HEK293 (cell line): ENCODE results near the gene OMD.

Source experiments
- GLI2 ChIP-seq: fragments of 450-650 bp; formaldehyde crosslinking; IDR thresholded peaks from 2 replicates; pipeline ENCODE4; 2017; ENCODE audit warnings: missing biosample characterization, missing genetic modification characterization, low read depth, borderline replicate concordance
- GLI4 ChIP-seq: fragments of 450-650 bp; formaldehyde crosslinking; IDR thresholded peaks from 2 replicates; pipeline ENCODE4 v1.5.1; 2016; ENCODE audit warnings: missing biosample characterization, missing genetic modification characterization
- MEIS1 ChIP-seq: sonication (generic); formaldehyde crosslinking; IDR thresholded peaks from 2 replicates; pipeline ENCODE4 v1.8.1; 2022; ENCODE audit warnings: missing genetic modification reagents, mild to moderate bottlenecking, borderline replicate concordance
- MZF1 ChIP-seq: fragments of 450-650 bp; formaldehyde crosslinking; IDR thresholded peaks from 2 replicates; pipeline ENCODE4 v1.5.1; 2017; ENCODE audit warnings: missing biosample characterization, missing genetic modification characterization, borderline replicate concordance
- ZBTB21 ChIP-seq: fragments of 450-650 bp; formaldehyde crosslinking; IDR thresholded peaks from 2 replicates; pipeline ENCODE4 v1.5.1; 2017; ENCODE audit warnings: missing biosample characterization, missing genetic modification characterization
- ZNF10 ChIP-seq: fragments of 450-650 bp; formaldehyde crosslinking; IDR thresholded peaks from 2 replicates; pipeline ENCODE4 v1.5.1; 2017; ENCODE audit warnings: missing biosample characterization, missing genetic modification characterization
- ZNF140 ChIP-seq: fragments of 450-650 bp; formaldehyde crosslinking; IDR thresholded peaks from 2 replicates; pipeline ENCODE4 v1.5.1; 2016; ENCODE audit warnings: missing biosample characterization, missing genetic modification characterization
- ZNF394 ChIP-seq: fragments of 450-650 bp; formaldehyde crosslinking; IDR thresholded peaks from 2 replicates; pipeline ENCODE4 v1.5.1; 2016; ENCODE audit warnings: missing biosample characterization, missing genetic modification characterization, mild to moderate bottlenecking, moderate library complexity, borderline replicate concordance
- ZNF510 ChIP-seq: fragments of 450-650 bp; formaldehyde crosslinking; IDR thresholded peaks from 2 replicates; pipeline ENCODE4 v1.5.1; 2018; ENCODE audit warnings: mild to moderate bottlenecking, missing genetic modification characterization, missing biosample characterization; ENCODE audit not compliant: insufficient replicate concordance
- ZNF548 ChIP-seq: fragments of 450-650 bp; formaldehyde crosslinking; IDR thresholded peaks from 2 replicates; pipeline ENCODE4 v1.5.1; 2016; ENCODE audit warnings: missing biosample characterization, missing genetic modification characterization
- ZNF555 ChIP-seq: fragments of 450-650 bp; formaldehyde crosslinking; conservative IDR thresholded peaks from 2 replicates; pipeline ENCODE4 v1.5.1; 2017; ENCODE audit warnings: missing biosample characterization, mild to moderate bottlenecking, missing genetic modification characterization, inconsistent platforms
- ZNF626 ChIP-seq: fragments of 450-650 bp; sonication (Bioruptor Pico); formaldehyde crosslinking; IDR thresholded peaks from 2 replicates; pipeline ENCODE4 v1.5.1; 2018; ENCODE audit warnings: missing biosample characterization, missing genetic modification characterization, inconsistent platforms
- ZNF629 ChIP-seq: fragments of 450-650 bp; formaldehyde crosslinking; IDR thresholded peaks from 2 replicates; pipeline ENCODE4 v1.5.1; 2017; ENCODE audit warnings: missing biosample characterization, missing genetic modification characterization
- ZNF654 ChIP-seq: fragments of 450-650 bp; formaldehyde crosslinking; IDR thresholded peaks from 2 replicates; pipeline ENCODE4 v1.5.1; 2016; ENCODE audit warnings: low read depth, missing biosample characterization, missing genetic modification characterization
- ZNF660 ChIP-seq: fragments of 450-650 bp; IDR thresholded peaks from 2 replicates; pipeline ENCODE4 v1.5.1; 2018; ENCODE audit warnings: missing biosample characterization, mild to moderate bottlenecking, missing genetic modification characterization
- ZNF677 ChIP-seq: fragments of 450-650 bp; IDR thresholded peaks from 2 replicates; pipeline ENCODE4 v1.5.0; 2018; ENCODE audit warnings: missing biosample characterization, mild to moderate bottlenecking, missing genetic modification characterization, moderate library complexity
- ZNF707 ChIP-seq: fragments of 450-650 bp; formaldehyde crosslinking; IDR thresholded peaks from 2 replicates; pipeline ENCODE4 v1.5.1; 2016; ENCODE audit warnings: missing biosample characterization, missing genetic modification characterization
- ZNF791 ChIP-seq: fragments of 450-650 bp; formaldehyde crosslinking; IDR thresholded peaks from 2 replicates; pipeline ENCODE4 v1.5.1; 2016; ENCODE audit warnings: missing biosample characterization, missing genetic modification characterization
- ZXDB ChIP-seq: fragments of 450-650 bp; formaldehyde crosslinking; IDR thresholded peaks from 2 replicates; pipeline ENCODE4 v1.5.1; 2016; ENCODE audit warnings: missing biosample characterization, missing genetic modification characterization
- TF ChIP-seq, protein P1 (sequence below): fragments of 450-650 bp; formaldehyde crosslinking; IDR thresholded peaks from 2 replicates; pipeline ENCODE4 v1.5.1; 2017; ENCODE audit warnings: missing biosample characterization, missing genetic modification characterization
- TF ChIP-seq, protein P2 (sequence below): fragments of 450-650 bp; formaldehyde crosslinking; IDR thresholded peaks from 2 replicates; pipeline ENCODE4 v1.5.1; 2016; ENCODE audit warnings: missing biosample characterization, missing genetic modification characterization, low read depth
- TF ChIP-seq, protein P3 (sequence below): fragments of 450-650 bp; formaldehyde crosslinking; IDR thresholded peaks from 2 replicates; pipeline ENCODE4 v1.5.1; 2016; ENCODE audit warnings: missing biosample characterization, missing genetic modification characterization
- TF ChIP-seq, protein P4 (sequence below): fragments of 450-650 bp; formaldehyde crosslinking; conservative IDR thresholded peaks from 2 replicates; pipeline ENCODE4 v1.5.1; 2016; ENCODE audit warnings: low read depth, missing biosample characterization, missing genetic modification characterization
- TF ChIP-seq, protein P5 (sequence below): fragments of 450-650 bp; formaldehyde crosslinking; IDR thresholded peaks from 2 replicates; pipeline ENCODE4 v1.5.1; 2017; ENCODE audit warnings: missing biosample characterization, missing genetic modification characterization
- TF ChIP-seq, protein P6 (sequence below): fragments of 450-650 bp; formaldehyde crosslinking; IDR thresholded peaks from 2 replicates; pipeline ENCODE4 v1.5.1; 2016; ENCODE audit warnings: missing biosample characterization, missing genetic modification characterization

The OMD gene

DNA sequence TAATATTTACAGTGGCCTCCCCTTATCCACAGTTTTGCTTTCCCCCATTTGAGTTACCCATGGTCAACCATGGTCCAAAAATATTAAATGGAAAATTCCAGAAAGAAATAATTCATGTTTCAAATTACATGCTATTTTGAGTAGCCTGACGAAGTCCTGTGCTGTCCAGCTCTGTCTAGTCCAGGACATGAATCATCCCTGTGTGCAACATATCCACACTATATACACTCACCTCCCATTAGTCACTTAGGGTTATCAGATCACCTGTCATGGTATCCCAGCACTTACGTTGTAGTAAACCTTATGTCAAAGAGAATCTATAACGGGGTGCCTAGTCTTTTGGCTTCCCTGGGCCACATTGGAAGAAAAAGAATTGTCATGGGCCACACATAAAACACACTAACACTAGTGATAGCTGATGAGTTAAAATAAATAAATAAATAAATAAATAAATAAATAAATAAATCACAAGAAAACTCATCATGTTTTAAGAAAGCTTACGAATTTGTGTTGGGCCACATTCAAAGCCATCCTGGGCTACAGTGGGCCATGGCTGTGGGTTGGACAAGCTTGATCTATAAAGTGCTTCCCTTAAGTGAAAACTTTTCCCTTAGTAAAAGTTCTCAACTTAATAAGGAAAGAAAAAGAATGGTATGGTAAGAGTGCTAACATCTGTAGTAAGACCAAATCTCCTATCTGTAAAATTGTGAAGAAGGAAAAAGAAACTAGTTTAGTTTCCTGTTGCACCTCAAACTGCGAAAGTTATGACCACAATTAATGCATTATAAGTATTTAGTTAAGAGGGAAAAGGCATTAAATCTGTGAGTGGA is 15.9 kb upstream of the OMD start (continued):
- TF ChIP-seq, protein P1, sequence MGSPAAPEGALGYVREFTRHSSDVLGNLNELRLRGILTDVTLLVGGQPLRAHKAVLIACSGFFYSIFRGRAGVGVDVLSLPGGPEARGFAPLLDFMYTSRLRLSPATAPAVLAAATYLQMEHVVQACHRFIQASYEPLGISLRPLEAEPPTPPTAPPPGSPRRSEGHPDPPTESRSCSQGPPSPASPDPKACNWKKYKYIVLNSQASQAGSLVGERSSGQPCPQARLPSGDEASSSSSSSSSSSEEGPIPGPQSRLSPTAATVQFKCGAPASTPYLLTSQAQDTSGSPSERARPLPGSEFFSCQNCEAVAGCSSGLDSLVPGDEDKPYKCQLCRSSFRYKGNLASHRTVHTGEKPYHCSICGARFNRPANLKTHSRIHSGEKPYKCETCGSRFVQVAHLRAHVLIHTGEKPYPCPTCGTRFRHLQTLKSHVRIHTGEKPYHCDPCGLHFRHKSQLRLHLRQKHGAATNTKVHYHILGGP (tag by site-specific recombination): no peak
- no peak for TF ChIP-seq ZNF677
- no peak for TF ChIP-seq ZNF548
- TF ChIP-seq ZNF629: no peak
- TF ChIP-seq GLI4: no peak
- TF ChIP-seq ZNF555 (tag by site-specific recombination): peak; percentile 76
- peak; percentile 89; the same call in 1 of the 2 replicates for TF ChIP-seq ZNF394 (tag by site-specific recombination)
- no peak for TF ChIP-seq MEIS1
- TF ChIP-seq ZNF626: no peak
- peak; percentile 12; the same call in 1 of the 2 replicates for TF ChIP-seq GLI2 (tag by site-specific recombination)
- no peak for TF ChIP-seq ZNF660 (tag by site-specific recombination)
- TF ChIP-seq, protein P2, sequence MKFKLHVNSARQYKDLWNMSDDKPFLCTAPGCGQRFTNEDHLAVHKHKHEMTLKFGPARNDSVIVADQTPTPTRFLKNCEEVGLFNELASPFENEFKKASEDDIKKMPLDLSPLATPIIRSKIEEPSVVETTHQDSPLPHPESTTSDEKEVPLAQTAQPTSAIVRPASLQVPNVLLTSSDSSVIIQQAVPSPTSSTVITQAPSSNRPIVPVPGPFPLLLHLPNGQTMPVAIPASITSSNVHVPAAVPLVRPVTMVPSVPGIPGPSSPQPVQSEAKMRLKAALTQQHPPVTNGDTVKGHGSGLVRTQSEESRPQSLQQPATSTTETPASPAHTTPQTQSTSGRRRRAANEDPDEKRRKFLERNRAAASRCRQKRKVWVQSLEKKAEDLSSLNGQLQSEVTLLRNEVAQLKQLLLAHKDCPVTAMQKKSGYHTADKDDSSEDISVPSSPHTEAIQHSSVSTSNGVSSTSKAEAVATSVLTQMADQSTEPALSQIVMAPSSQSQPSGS (tag by site-specific recombination): no peak
- TF ChIP-seq ZXDB (tag by site-specific recombination): 0 out of 2 replicates have a peak, but pooled peaks have one; percentile 34
- TF ChIP-seq, protein P3, sequence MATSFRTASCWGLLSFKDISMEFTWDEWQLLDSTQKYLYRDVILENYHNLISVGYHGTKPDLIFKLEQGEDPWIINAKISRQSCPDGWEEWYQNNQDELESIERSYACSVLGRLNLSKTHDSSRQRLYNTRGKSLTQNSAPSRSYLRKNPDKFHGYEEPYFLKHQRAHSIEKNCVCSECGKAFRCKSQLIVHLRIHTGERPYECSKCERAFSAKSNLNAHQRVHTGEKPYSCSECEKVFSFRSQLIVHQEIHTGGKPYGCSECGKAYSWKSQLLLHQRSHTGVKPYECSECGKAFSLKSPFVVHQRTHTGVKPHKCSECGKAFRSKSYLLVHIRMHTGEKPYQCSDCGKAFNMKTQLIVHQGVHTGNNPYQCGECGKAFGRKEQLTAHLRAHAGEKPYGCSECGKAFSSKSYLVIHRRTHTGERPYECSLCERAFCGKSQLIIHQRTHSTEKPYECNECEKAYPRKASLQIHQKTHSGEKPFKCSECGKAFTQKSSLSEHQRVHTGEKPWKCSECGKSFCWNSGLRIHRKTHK: no peak
- TF ChIP-seq ZNF140 (tag by site-specific recombination): peak; percentile 72; the same call in 1 of the 2 replicates
- peak; percentile 45 for TF ChIP-seq ZNF654 (tag by site-specific recombination)
- TF ChIP-seq MZF1 (tag by site-specific recombination): no peak
- no peak for TF ChIP-seq ZNF510 (tag by site-specific recombination)
- 0 out of 2 replicates have a peak, but pooled peaks have one; percentile 27 for TF ChIP-seq ZBTB21 (tag by site-specific recombination)
- TF ChIP-seq, protein P4, sequence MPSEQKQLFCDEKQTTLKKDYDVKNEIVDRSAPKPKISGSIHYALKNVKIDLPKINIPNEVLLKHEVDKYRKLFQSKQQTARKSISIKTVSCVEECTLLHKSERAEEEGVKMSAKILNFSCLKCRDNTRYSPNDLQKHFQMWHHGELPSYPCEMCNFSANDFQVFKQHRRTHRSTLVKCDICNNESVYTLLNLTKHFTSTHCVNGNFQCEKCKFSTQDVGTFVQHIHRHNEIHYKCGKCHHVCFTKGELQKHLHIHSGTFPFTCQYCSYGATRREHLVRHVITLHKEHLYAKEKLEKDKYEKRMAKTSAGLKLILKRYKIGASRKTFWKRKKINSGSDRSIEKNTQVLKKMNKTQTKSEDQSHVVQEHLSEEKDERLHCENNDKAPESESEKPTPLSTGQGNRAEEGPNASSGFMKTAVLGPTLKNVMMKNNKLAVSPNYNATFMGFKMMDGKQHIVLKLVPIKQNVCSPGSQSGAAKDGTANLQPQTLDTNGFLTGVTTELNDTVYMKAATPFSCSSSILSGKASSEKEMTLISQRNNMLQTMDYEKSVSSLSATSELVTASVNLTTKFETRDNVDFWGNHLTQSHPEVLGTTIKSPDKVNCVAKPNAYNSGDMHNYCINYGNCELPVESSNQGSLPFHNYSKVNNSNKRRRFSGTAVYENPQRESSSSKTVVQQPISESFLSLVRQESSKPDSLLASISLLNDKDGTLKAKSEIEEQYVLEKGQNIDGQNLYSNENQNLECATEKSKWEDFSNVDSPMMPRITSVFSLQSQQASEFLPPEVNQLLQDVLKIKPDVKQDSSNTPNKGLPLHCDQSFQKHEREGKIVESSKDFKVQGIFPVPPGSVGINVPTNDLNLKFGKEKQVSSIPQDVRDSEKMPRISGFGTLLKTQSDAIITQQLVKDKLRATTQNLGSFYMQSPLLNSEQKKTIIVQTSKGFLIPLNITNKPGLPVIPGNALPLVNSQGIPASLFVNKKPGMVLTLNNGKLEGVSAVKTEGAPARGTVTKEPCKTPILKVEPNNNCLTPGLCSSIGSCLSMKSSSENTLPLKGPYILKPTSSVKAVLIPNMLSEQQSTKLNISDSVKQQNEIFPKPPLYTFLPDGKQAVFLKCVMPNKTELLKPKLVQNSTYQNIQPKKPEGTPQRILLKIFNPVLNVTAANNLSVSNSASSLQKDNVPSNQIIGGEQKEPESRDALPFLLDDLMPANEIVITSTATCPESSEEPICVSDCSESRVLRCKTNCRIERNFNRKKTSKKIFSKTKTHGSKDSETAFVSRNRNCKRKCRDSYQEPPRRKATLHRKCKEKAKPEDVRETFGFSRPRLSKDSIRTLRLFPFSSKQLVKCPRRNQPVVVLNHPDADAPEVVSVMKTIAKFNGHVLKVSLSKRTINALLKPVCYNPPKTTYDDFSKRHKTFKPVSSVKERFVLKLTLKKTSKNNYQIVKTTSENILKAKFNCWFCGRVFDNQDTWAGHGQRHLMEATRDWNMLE (tag by site-specific recombination): peak; percentile 82
- TF ChIP-seq, protein P5, sequence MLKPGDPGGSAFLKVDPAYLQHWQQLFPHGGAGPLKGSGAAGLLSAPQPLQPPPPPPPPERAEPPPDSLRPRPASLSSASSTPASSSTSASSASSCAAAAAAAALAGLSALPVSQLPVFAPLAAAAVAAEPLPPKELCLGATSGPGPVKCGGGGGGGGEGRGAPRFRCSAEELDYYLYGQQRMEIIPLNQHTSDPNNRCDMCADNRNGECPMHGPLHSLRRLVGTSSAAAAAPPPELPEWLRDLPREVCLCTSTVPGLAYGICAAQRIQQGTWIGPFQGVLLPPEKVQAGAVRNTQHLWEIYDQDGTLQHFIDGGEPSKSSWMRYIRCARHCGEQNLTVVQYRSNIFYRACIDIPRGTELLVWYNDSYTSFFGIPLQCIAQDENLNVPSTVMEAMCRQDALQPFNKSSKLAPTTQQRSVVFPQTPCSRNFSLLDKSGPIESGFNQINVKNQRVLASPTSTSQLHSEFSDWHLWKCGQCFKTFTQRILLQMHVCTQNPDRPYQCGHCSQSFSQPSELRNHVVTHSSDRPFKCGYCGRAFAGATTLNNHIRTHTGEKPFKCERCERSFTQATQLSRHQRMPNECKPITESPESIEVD (tag by site-specific recombination): no peak
- no peak for TF ChIP-seq ZNF10
- TF ChIP-seq ZNF791 (tag by site-specific recombination): 0 out of 2 replicates have a peak, but pooled peaks have one; percentile 58
- TF ChIP-seq, protein P6, sequence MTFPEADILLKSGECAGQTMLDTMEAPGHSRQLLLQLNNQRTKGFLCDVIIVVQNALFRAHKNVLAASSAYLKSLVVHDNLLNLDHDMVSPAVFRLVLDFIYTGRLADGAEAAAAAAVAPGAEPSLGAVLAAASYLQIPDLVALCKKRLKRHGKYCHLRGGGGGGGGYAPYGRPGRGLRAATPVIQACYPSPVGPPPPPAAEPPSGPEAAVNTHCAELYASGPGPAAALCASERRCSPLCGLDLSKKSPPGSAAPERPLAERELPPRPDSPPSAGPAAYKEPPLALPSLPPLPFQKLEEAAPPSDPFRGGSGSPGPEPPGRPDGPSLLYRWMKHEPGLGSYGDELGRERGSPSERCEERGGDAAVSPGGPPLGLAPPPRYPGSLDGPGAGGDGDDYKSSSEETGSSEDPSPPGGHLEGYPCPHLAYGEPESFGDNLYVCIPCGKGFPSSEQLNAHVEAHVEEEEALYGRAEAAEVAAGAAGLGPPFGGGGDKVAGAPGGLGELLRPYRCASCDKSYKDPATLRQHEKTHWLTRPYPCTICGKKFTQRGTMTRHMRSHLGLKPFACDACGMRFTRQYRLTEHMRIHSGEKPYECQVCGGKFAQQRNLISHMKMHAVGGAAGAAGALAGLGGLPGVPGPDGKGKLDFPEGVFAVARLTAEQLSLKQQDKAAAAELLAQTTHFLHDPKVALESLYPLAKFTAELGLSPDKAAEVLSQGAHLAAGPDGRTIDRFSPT (tag by site-specific recombination): no peak
- no peak for TF ChIP-seq ZNF707 (tag by site-specific recombination)
